Right ventricle myocardium superior (tissue), 1 donor: ENCODE measurements around the gene SDHA. TPM values are rescaled to one million over a fixed set of nuclear protein-coding genes. Genes with fewer than 3 reads are reported as not detected.
A peak's percentile ranks its signal among the peaks of the same experiment; 100 is the strongest.
"Not testable (repeated sequence)": the region's sequence is repeated elsewhere in the genome, so short reads cannot be mapped to it uniquely, and the experiment has no call there.

Source experiments
- ATAC-seq: fragments of 200-7000 bp; cut with Tn5 transposase; one replicate; pipeline ENCODE4 v1.9.1; 2020; ENCODE audit warnings: mild to moderate bottlenecking; ENCODE audit not compliant: poor library complexity
- DNase-seq: peaks from one replicate; pipeline ENCODE4 v3.0.0-alpha.2; 2020
- intact Hi-C: fragments of 100-400 bp; cut with DNase I; formaldehyde crosslinking; loops from one replicate; pipeline ENCODE4 v1.11.2; 2022
- total RNA-seq: library from RNA; stranded (reverse); fragmentation: NEBNext Ultra II Directional; extraction: Animal tissue kit (Norgen Biotek cat#: 25700); gene quantifications from one replicate; pipeline ENCODE4 v1.2.1, GENCODE V29; 2021
- donor health status: DM: no; HTN: yes; CAD: no; lungs with severe emphysema.

The SDHA gene
- total RNA-seq, 1 donor from 2014 or later: 837 TPM

DNA sequence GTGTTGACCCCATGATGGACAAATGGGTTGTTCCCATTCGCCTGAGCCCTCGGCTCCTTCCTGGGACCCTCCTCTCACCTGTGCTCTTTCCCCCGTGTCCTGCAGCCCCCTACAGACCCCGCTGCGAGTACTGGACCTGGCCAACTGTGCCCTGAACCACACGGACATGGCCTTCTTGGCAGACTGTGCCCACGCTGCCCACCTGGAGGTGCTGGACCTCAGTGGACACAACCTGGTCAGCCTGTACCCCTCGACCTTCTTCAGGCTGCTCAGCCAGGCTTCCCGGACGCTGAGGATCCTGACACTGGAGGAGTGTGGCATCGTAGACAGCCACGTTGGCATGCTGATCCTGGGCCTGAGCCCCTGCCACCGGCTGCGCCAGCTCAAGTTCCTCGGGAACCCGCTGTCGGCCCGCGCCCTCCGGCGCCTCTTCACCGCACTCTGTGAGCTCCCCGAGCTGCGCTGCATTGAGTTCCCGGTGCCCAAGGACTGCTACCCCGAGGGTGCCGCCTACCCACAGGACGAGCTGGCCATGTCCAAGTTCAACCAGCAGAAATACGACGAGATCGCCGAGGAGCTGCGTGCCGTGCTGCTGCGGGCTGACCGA lies 23.4 kb upstream of the SDHA start:
- intact Hi-C loops: no loop called here
- DNase-seq (no peak), ATAC-seq (no peak)

DNA sequence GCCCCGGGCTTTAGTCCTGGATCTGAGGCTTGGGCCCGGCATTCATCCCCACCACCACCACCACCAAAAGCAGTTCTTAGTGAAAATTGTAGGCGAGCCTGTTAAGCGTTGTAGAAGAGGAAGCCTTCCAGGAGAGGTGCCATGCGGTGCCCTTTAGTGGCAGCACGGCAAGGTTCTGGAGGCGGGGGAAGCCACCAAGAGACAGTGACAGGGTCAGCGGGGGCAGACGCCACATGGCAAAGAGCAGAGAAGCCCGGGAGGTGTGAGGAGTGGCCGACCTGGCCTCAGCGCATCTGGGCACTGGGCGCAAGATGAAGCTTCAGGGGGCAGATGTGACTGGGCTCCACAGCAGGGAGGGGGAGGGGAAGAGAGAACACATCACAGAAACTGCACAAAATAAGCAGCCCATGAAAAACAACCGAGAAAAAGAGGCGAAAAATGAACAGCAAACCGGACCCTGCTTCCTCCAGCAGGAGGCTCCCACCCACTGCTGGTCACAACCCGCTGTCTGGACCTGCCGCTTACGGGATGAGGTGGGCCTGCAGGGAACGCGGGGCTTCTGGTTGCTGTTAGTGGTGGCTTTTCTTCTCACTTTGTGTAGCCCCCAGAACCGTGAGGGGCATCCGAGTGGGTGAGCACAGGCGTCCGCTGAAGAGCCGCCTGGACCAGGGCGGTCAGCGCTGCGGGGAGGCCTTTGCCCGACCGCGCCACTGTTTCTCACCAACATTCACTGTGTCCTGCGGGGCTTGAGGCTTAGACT lies 22.5 kb upstream of the SDHA start:
- intact Hi-C loops: no loop called here
- DNase-seq: no peak
- no peak for ATAC-seq

DNA sequence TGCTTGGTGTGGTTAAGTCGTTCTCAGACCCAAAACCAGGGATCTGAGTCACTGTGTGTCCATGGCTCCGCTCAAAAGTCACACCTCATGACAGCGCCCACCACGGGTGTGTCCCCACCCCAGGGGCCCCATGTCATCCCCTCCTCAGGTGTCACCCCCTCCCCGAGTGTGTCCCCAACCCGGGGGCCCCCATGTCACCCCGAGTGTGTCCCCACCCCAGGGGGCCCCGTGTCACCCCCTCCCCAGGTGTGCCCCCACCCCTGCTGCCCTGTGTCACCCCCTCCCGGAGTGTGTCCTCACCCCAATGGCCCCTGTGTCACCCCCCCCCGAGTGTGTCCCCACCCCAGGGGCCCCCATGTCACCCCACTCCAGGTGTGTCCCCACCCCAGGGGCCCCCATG lies 21.8 kb upstream of the SDHA start:
- intact Hi-C loops: no loop called here
- DNase-seq (no peak), ATAC-seq (no peak)

DNA sequence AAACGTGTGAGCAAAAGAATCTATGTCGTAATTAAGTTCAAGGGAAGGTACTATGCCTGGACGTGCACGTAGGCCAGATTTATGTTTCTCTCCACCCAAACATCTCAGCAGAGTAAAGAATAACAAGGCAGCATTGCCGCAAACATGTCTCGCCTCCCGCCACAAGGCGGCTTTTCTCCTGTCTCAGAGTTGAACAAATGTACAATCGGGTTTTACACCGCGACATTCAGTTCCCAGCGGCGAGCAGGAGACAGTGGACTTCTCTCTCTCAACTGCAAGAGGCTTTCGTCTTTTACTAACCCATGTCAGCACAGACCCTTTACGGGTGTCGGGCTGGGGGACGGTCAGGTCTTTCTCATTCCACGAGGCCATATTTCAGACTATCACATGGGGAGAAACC lies 21.1 kb upstream of the SDHA start:
- intact Hi-C loops, DNase-seq, ATAC-seq: not testable (repeated sequence)

DNA sequence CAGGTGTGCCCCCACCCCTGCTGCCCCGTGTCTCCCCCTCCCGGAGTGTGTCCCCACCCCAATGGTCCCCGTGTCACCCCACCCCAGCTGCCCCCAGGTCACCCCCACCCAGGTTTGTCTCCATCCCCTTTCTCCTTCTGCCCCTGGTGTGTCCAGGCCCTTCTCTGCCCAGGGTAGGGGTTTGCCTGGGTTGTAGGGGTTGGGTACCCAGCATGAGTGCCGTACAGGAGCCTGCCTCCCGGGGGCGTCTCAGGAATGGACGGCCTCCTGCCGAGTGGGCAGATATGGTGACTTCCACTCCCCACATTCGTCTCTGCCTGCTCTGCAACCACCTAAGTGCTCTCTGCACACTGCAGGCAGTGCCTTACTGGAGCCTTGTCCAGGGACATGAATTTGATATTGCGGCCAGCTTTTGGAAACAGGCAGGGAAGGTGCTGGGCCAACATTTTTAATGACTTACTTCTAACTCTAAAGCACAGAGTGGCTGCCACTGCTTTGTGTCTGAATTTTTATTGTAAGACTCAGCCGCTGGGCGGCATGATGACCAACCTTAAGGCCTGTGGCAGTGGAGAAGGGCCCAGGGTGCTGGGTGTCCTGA lies 20.1 kb upstream of the SDHA start:
- ATAC-seq (peak; percentile 4), DNase-seq (no peak)

DNA sequence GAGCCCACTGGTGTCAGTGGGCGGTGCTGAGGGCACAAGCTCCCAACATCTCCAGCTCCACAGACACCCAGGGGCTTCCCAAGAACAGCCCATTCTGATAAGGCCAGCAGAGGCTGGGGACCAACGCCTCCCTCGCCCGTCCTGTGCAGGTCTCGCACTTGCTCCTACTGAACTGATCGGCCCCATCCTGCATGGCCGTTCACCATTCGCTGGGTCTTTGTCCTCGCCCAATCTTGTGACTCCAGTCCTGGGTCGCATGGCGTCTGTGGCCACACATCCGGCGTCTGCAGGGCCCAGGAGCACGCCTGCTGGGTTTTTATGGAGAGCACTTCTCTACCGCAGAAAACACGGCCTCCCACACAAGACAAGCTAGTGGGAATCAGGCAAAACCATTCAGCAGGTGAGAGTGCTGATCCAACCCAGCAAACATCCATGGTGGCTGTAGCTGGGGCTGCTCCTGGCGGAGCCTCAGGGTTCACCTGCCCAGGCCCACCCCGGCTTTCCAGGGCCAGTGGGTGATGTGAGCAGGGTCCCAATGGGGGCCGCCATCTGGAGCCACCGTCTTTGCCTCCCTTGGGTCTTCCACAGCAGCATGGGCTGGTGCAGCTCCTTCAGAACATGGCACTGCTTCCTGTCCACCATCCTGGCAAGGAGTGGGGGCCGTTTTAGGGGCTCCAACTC lies 19.5 kb upstream of the SDHA start:
- no peak for DNase-seq
- intact Hi-C loops: no loop called here
- ATAC-seq: no peak

More for the DNA sequence above, 20.1 kb upstream of the SDHA start:
- intact Hi-C loops: no loop called here

DNA sequence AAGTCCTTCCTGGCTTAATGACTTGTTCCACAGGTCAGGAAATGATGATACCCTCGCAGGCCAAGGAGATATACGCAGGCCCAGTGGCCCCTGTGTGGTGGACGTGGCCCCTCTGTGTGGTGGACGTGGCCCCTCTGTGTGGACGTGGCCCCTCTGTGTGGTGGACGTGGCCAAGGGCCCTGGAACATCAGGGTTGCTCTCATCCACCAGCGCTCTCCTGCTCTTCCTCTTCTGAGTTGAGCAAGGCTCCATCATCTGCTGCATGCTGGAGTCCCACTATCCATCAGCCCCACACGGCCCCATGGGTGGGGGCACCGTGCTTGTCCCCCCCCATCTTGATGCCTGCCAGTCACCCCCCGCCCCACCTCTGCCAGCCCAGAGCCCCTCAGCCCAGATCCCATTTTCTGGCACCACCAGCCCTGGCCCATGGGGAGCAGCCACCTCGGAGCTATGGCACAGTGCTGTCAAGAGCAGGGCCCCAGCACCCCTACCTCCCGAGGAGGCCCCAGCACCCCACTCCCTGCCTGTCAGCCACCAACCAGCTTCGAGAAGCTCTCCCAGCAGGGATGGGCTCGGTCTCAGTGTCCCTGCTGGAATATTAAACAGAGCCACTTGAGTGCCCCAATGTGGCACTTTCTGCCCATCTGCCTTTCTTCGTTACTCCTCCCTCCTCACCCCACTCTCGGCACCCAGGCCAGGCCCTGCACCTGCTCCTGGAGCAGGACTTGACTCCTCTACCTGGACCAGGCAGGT lies 18.7 kb upstream of the SDHA start:
- intact Hi-C loops: no loop called here
- ATAC-seq: no peak

DNA sequence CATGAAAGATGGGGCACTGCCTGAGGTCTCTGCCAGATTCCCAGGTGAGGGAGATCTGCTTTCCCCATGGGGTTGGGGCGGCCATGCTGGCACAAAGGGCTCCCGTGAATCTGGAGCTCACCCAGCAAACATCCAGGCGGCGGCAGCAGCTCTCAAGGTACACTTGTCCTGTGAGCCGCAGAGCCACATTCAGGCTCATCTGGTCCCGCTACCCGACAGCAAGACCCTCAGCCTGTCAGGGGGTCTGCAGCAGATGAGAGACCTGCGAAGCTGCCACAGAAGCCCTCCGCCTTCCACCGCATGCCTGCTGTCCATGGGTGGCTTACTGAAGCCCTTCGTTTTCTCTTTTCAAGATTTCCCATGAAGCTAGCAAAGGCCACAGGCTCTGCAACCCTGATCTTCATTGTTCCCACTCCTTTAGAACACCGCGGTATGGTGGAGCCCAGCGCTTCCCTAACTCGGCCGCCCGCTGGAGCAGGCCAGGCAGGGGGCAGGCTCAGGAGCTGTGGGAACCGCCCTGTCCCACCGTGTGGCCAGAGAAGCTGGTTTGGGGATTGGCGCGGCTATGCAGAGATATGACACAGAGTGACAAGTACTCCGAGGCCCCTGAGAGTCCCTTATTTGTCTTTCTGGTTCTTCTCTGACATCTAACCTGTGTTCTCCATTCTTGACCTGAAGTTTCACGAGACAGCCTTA lies 18.0 kb upstream of the SDHA start:
- ATAC-seq (peak; percentile 29), DNase-seq (no peak)
- intact Hi-C loops: no loop called here

More for the DNA sequence above, 18.7 kb upstream of the SDHA start:
- no peak for DNase-seq

DNA sequence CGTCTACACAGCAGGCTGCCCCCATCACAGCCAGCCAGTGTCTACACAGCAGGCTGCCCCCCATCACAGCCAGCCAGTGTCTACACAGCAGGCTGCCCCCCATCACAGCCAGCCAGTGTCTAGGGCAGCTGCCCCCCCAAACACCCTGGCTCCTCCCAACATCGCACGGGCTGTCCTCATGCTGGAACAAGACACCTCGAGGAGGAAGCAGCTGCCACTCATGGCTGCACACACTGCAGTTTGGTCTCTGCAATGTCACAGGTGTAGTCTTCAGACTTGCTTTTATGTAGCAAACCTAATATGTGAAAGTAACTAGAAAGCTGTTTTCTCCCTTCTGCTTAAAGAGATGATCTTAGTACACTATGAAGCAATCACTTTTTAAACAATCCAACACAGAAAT lies 17.1 kb upstream of the SDHA start:
- DNase-seq (no peak), ATAC-seq (no peak)
- intact Hi-C loops: no loop called here

DNA sequence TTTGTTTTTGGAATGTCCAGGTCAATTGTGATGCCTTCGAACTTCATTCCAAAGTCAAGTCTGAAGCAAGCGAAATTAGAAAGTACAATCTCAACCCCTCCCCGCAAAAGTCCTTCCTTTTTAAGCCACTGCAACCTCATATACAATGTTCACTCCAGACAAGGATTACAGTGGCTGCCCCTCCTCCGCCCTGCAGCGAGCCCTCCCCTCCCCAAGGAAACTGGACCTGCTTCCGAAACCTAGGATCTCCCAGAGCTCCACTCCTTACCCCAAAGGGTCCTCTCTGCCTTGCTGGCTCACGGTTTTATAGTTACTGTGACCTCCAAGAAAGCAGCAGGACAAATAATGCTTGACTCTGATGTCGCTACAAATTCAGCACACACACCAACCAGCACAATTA lies 16.4 kb upstream of the SDHA start:
- ATAC-seq (no peak), DNase-seq (no peak)
- intact Hi-C loops: no loop called here

DNA sequence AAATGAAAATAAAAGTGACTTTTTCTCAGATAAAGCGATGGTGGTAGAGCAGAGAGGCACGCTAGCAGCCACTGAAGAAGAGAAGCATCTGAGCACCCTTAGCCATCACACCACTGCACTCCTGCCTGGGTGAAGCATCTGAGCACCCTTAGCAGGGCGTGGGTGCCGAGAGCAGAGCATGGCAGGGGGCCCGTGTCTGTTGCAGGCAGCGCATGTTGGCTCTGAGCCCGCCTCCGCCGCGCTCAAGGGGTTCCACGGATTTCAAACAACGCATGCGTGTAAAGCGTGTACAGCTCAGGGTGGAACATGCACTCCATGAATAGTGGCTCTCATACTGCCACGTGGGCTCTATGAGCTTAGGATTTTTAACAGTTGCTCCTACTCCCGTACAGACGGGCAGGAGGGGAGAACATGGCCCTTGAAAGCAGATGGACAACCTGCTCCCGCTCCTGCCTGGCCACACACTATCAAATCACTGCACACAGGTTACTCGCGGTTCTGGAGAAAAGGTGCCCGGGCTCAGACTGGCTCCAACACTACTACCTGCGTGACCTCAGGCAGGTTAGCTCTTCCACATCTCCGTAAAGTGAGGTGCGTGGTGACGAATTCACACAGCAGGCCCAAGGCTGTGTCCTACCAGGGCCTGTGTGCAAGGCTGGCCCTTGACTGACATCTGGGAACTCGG lies 14.7 kb upstream of the SDHA start:
- ATAC-seq (no peak), DNase-seq (no peak)
- intact Hi-C loops: no loop called here

DNA sequence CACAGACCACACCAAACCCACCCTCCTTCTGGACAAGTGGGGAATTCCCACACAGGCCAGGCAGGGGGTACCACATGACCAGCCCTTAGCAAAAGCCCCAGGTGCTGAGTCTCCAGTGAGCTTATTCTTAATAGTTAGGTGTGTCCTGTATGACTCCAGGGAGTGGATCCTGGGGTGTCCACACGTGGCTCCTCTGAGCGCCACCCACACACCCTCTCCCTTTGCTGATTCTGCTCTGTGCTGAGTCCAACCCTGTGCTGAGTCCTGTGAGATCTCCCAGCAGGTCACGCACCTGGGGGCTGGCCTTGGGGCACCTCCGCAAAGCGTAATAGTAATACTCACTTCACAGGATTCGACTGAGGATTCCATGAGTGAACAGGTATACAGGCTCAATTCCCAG lies 14.1 kb upstream of the SDHA start:
- DNase-seq: no peak
- intact Hi-C loops: no loop called here
- ATAC-seq: no peak

DNA sequence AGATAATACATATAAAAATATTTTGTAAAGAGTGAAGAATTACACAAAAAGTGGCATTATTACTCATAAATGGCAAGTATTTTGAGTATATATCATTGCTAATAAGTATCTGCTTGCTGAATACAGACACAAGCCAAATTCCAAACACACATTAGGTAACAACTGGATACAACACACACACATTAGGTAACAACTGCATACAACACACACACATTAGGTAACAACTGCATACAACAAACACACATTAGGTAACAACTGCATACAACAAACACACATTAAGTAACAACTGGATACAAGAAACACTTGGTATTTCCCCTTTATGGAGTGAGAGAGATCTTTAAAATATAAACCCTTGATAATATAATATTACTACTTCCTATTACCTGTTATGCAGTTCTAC lies 13.7 kb upstream of the SDHA start:
- intact Hi-C loops: no loop called here
- DNase-seq (no peak), ATAC-seq (no peak)

DNA sequence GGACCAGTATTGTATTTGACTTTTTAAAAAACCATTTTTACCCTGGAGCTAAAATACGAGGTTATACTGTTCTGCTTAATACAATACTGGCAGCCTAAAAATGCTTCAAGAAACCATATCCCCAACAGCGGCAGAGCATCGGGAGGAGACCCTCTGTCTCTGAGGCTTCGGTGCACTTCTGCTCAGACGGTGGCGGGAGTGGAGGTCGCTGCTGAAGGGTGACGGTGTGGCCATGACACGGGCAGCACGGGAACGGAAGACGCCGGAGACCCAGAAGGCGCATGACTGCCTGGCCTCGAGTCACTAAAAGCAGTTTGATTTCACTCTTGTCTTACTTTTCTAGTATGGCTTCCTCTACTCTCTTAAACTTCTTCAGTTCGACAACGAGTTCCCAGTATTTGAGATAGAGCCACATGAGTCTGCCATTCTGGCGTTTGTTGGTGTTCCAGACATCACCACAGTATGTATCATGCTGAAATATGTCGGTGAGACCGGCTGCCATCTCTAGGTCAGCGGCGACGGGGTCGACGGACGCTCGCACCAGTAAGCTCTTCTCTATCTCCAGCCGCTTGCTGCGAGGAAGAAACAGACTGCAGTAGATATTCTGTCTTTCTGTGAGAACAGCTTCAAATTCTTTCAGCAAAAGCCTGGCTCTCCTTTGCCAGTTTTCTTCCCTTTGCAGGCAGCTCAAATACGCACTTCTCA lies 13.0 kb upstream of the SDHA start:
- intact Hi-C loops: no loop called here
- ATAC-seq: no peak
- no peak for DNase-seq

DNA sequence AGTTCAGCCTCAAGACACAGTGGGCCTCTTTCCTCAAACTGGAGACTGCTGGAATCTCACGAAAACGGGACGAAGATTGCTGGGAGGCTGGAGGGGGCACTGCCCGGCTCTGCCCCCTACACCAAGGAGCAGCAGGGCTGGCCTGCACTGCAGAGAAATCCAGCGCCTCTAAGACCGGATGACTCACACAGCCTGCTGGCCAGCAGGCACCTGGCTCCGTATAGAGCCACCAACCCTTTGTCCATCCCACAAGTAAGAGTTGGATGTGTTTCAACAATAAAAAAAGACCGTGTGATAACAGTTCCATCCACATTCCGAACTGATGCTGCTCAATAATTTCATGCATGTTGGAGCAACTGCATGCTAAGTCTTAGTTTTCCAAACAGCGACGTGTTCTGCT lies 11.7 kb upstream of the SDHA start:
- intact Hi-C loops: no loop called here
- DNase-seq (no peak), ATAC-seq (peak; percentile 92)

DNA sequence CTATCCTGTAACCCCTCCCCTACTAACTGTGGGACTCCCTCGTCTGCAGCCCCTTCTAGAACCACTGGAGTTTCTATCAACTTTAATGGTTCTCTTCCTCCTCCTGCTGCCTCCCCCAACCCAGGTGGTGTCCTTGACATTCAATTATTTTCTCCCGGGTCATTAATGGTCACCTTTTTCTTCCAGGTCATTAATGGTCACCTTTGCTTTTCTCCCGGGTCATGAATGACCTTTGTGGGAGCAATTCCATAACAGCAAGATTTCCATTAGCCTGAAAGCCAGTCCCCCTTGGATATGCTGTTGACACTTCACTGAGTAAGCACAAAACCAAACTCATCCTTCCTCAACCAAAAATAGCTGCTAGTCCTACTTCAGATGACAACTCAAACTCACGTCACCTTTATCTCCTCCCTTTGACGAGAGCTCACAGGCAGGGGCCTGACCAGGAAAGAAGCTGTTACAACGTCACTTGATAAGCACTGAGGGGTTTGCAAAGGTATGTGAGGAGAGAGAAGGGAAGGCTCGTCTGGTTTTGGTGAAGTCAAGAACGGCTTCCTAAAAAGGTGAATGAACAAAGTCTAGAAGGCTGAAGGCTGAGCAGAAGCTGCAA lies 11.1 kb upstream of the SDHA start:
- intact Hi-C loops: no loop called here
- DNase-seq: no peak
- peak; percentile 65 for ATAC-seq

DNA sequence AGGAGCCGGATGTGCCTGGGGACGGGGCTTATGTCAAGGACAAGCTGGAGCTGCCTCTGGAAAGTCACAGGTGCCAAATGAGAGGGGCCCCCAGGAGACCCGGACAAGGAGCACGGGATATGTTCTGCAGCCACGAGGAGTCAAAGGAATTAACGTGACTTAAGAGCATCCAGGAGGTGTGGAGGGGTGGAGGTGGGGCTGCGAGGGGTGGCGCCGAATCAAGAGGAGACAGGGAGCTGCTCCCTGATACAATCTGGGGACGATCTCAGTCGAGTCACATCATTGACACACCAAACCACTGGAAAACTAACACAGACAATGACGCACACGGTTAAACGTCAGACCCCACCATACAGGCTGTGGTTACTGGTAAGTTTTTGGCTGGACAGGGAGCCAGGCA lies 10.5 kb upstream of the SDHA start:
- intact Hi-C loops: no loop called here
- peak; percentile 7 for ATAC-seq
- no peak for DNase-seq
